Stimulated activated CD4-positive, alpha-beta T cell treated with anti-CD3 and anti-CD28 coated beads, Interleukin-15, amount 100 ng/mL, for 24 hours (primary cell): ENCODE results near the gene ZNF614.
A peak's percentile ranks its signal among the peaks of the same experiment; 100 is the strongest.
"Not testable (repeated sequence)": the region's sequence is repeated elsewhere in the genome, so short reads cannot be mapped to it uniquely, and the experiment has no call there.

Source experiments
- DNase-seq: peaks from one replicate; pipeline ENCODE4 v3.0.0-alpha.2; 2020

ZNF614 gene

DNA sequence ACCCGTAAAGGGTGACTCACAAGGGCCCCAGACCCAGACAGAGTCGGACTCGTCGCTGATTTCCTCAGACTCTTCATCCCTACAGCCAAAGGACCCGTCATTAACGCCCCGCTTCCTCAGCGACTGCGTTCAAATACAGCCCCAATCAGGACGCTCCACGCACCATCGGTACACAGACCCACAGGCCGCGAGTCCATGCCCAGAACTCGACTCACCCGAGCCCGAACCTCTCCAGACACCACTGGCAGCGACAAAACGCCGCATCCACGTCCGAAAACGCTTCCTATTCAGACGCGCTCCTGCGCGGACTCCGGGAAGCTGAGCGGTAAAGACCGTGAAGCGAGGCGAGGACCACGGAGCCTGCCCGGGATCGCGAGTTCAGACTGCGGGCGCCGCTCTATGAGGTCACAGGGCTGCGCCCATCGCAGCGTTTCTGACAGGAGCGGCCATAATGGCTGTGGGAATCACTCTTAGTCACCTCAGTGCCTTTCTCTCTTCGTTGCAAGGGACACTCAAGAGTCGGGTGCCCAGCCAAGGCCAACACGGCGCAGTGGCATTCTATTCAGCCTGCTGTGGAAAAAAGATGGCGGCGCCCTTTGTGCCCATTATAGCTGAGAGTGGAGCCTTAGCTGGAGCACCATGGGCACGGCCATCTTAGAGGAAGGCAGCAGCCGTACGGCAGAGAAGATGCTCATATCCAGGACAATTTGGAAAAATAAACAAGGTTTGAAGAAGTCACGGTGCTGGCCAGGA, at the start of gene ZNF614:
Gene ZNF614 (minus strand): TSS at position 353 of the 753 bp plus-strand sequence. CDS start 2,634 bp downstream, outside the sequence.
- peak; percentile 89 for DNase-seq

- no peak for DNase-seq
Observed at GRCh38 chr19:52070496-52070895, 42.3 kb upstream of the ZNF614 start.

- DNase-seq, result no peak
Observed at GRCh38 chr19:52069653-52070052, 41.5 kb upstream of the ZNF614 start.

GRCh38 chr19:52066258-52066863, 38.2 kb upstream of the ZNF614 start:
- no peak for DNase-seq

DNA sequence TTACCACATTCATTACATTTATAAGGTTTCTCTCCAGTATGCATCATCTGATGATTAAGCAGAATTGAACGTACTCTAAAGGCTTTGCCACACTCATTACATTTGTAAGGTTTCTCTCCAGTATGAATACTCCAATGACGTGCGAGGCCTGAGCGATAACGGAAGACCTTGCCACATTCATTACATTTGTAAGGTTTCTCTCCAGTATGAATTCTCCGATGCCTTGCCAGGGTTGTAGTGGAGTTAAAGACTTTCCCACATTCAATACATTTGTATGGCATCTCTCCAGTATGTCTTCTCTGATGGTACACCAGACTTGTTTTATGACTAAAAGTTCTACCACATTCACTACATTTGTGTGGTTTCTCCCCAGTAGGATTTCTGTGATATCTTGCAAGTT, 37.2 kb upstream of the ZNF614 start:
- no peak for DNase-seq

- DNase-seq, result not testable (repeated sequence)
Observed at GRCh38 chr19:52056480-52056879, 28.3 kb upstream of the ZNF614 start.

- not testable (repeated sequence) for DNase-seq
Observed at GRCh38 chr19:52051736-52052135, 23.6 kb upstream of the ZNF614 start.

DNA sequence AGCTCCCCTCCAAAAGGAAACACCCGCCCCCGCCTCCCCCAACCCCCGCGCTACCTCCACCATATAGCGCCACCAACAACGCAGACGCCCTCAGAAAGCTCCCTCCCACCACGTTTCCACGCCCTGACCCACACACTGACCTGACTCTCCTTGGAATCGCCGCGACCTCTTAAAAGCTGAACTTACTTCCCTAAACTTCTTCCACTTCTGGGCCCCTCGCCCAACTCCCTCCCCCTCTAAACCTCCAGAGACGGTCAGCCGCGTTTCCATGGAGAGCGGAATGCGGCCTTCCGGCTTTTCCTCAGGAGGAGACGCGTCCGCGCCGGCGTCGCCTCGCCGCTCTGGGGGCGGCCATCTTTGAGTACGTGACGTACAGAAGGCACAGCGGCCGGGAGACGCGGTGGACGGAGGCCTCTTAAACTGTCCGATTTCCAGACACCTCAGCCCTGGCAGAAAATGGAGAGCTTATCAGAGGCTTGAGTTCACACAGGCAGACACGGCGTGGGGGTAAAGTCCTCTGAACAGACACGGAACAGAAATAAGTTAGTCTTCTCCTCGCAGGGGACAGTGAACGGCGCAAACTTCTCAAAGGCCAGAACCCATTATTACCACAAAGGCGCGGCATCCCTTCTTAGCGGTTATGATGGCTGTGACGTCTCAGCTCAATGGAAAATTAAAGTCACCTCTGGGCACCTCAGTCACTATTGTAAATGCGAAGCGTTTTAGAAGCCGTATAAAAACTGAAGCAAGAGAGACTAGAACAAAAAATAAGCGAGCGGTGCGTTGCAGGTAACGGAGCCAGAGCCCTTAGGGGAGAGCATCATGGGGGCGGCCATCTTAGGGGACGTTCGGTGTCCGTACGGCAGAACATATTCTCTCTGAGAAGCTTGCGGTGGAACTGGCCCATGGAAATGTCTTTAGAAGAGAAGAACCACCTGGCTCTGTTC, 20.6 kb upstream of the ZNF614 start, which contains the start of gene ZNF432:
Gene ZNF432 (minus strand): TSS at position 284 of the 947 bp plus-strand sequence. CDS start 1,970 bp downstream, outside the sequence.
- peak; percentile 87 for DNase-seq

DNA sequence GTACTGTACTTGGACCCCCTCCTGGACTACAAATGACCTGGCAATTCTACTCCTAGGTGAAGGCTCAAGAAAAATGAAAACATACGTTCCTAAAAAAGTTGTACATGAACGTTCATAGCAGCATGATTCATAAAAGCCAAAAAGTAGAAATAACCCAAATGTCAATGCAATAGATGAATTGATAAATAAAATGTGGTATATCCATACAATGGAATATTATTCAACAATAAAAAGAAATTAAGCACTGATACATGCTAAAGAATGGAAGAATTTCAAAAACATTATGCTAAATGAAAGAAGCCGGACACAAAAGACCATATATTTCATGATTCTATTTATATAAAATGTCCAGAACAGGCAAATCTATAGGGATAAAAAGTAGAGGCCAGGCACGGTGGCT, 11.0 kb upstream of the ZNF614 start:
- no peak for DNase-seq

- no peak for DNase-seq
Observed at GRCh38 chr19:52034051-52034728, 6.0 kb upstream of the ZNF614 start.

- no peak for DNase-seq
Observed at GRCh38 chr19:52028780-52029123, 573 bp upstream of the ZNF614 start.

DNA sequence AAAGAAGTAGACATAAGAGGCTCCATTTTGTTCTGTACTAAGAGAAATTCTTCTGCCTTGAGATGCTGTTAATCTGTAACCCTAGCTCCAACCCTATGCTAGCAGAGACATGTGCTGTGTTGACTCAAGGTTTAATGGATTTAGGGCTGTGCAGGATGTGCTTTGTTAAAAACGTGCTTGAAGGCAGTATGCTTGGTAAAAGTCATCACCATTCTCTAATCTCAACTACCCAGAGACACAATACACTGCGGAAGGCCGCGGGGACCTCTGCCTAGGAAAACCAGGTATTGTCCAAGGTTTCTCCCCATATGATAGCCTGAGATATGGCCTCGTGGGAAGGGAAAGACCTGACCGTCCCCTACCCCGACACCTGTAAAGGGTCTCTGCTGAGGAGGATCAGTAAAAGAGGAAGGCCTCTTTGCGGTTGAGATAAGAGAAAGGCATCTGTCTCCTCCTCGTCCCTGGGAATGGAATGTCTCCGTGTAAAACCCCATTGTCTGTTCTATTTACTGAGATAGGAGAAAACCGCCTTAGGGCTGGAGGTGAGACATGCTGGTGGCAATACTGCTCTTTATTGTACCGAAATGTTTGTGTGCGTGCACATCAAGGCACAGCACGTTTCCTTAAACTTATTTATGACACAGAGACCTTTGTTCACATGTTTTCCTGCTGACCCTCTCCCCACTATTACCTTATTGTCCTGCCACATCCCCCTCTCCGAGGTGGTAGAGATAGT, 1.8 kb downstream of the ZNF614 start:
- not testable (repeated sequence) for DNase-seq

- not testable (repeated sequence) for DNase-seq
Observed at GRCh38 chr19:52024478-52024877, 3.7 kb downstream of the ZNF614 start.

DNA sequence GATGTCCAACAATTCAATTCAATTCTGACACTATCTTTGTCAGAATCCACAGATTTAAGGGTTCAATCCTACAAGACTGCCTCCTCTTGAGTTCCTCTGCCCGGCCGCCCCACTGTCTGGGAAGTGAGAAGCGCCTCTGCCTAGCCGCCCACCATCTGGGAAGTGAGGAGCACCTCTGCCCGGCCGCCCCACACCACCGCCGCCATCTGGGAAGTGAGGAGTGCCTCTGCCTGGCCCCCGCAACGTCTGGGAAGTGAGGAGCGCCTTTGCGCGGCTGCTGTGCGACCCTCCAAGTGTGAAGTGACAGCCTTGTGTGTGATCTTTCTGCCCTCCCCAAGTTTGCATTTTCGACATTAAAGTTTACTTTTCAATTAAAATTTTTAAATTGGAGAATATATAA, 6.0 kb downstream of the ZNF614 start:
- DNase-seq, result no peak

- DNase-seq, result no peak
Observed at GRCh38 chr19:52020506-52020905, 7.7 kb downstream of the ZNF614 start.

- no peak for DNase-seq
Observed at GRCh38 chr19:52010674-52011073, 17.5 kb downstream of the ZNF614 start.

GRCh38 chr19:52007806-52008557, 20.2 kb downstream of the ZNF614 start, which contains the start of gene ZNF615:
Gene ZNF615, minus strand, starts transcription at chr19:52008211. Its CDS starts 4,500 bp downstream, at chr19:52003711.
- DNase-seq, result peak; percentile 90

DNA sequence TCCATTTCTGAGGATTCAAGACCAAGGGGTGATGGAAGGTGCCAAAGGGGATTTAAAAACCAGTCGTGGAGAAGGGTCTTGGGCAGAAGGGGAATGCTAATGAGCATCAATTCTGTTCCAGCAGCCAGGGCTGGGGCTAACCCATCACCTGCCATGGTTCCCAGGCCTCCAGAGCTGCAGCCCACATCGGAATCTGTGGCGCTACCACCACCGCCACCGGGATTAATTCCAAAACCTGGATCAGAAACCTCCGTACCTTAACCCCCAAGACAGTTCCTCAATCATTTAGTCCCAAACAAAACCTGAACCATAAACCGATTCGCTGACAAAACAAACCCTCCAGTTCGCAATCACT, 20.8 kb downstream of the ZNF614 start:
- DNase-seq, result no peak

DNA sequence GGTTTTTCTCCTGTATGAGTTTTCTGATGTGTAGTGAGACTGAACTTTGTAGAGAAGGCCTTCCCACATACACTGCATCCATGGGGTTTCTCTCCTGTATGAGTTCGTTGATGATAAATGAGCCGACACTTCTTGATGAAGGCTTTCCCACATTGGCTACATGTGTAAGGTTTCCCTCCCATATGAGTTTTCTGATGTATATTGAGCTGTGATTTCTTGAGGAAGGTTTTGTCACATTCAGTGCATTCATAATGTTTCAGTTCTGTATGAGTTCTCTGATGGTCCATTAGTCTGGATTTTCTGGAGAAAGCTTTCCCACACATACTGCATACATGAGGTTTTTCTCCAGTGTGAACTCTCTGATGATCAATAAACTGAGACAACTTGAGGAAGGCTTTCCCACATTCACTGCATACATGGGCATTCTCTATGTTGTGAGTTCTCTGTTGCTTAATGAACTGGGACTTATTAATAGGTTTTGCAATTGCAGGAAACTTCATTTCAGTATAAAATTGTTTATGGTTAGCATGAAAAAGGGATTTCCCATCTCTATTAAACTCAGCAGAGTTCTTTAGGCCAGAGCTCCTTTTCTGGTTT, 34.0 kb downstream of the ZNF614 start:
- DNase-seq, result no peak

GRCh38 chr19:51993422-51993821, 34.8 kb downstream of the ZNF614 start:
- DNase-seq, result no peak
